ENCODE measurements around the gene SUPT16H. TPM values are rescaled to one million over a fixed set of nuclear protein-coding genes. Genes with fewer than 3 reads are reported as not detected.

Gene SUPT16H
- total and polyA plus RNA-seq, 2 of the 8 experiments (the other 6 are each of a cell fraction or from before 2014, with no cell fraction given): 138 to 201 TPM

DNA sequence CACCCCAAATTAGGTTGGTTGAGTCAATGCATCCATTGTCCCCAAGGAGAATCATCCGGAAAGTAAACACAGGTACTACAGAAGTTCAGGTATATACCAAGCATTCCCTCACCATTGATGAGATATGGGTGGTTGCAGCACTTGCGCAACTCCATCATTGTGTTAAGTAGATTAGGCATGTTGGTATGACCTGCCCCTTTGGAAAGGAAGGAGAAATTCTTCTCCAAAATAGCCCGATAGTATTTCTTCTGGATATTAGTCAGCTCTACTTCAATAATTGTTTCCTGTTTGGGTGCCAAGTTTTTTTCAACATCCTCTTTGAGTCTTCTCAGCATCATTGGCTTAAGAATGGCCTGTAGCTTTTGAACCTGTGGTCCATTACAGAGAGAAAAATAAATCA, 21.3 kb upstream of the SUPT16H start:
- ChIA-PET CTCF (ENCODE audit: partially characterized antibody) (interaction anchor here (2.0 kb wide), 1 partner anchor 72 kb away, joined by 5 read pairs; the partner anchor contains the start of gene TOX4), POLR2A (ENCODE audit: partially characterized antibody) (interaction anchor here (1.2 to 1.6 kb wide), 3 partner anchors 10 to 23 kb away, joined by 3 to 6 read pairs (median 4); no protein-coding TSS in a partner anchor)
- H2BK15ac ChIP-seq (ENCODE audit: low read length): no peak overlapping the region
- H3K56ac ChIP-seq (replicated peaks; ENCODE audit: insufficient read length, low read depth, low read length): no peak overlapping the region
- H3K18ac ChIP-seq (ENCODE audit: extremely low read depth, low read length): no peak overlapping the region
- no peak overlapping the region for H2AK5ac ChIP-seq (ENCODE audit: low read depth, low read length)
- TF ChIP-seq CEBPB (IDR thresholded peaks at IDR 0.05; ENCODE audit: low read depth, low read length) (0 out of 2 replicates have a peak, but pooled peaks have one; percentile 26), NRF1 (IDR thresholded peaks at IDR 0.05; ENCODE audit: low read depth, low read length) (no peak)
- no peak overlapping the region for H3K14ac ChIP-seq (ENCODE audit: insufficient read length)
- peaks cover 49 to 98% (median 94%) of the 10 kb centered on the region in 4 experiments for H3K36me3 ChIP-seq (ENCODE audit: control insufficient read depth in 2 of 4, insufficient read depth in 4 of 4, low read length in 3 of 4)
- no peaks in the 10 kb centered on the region for H3K9me3 ChIP-seq (ENCODE audit: insufficient read depth in 2 of 2, low read depth in 1 of 2, low read length in 1 of 2)
- no peak overlapping the region for H4K91ac ChIP-seq (replicated peaks; ENCODE audit: insufficient read length, low read length)
- H3K27ac ChIP-seq (ENCODE audit: low read depth, low read length): no peak overlapping the region
- H2BK5ac ChIP-seq (ENCODE audit: low read depth, low read length): no peak overlapping the region
- 96% methylated on average over 3 of the region's 3 CpGs; no CpG with 5 or more reads in 1 of the 2 experiments for WGBS, 2 experiments (ENCODE audit: extremely low coverage in 1 of 2, insufficient coverage in 1 of 2, insufficient read length in 1 of 2, insufficient replicate concordance in 2 of 2, low coverage in 1 of 2, low lambda C conversion rate in 2 of 2, missing lambda C conversion rate in 1 of 2)
- no peak overlapping the region for H2BK120ac ChIP-seq (replicated peaks; ENCODE audit: low read depth, low read length)
- H3K79me1 ChIP-seq (ENCODE audit: low read depth, low read length): no peaks in the 10 kb centered on the region
- no peak for FAIRE-seq
- no peaks in the 10 kb centered on the region for H4K20me1 ChIP-seq (replicated peaks in 1 of 2; ENCODE audit: control insufficient read depth in 1 of 2, insufficient read depth in 2 of 2, low read length in 2 of 2)
- no peak overlapping the region for H2BK12ac ChIP-seq (ENCODE audit: low read depth, low read length)
- H3K23me2 ChIP-seq (ENCODE audit: low read depth, low read length): no peaks in the 10 kb centered on the region
- no peak for DNase-seq (ENCODE audit: low read depth in 1 of 2, low spot score in 2 of 2)
- no peak overlapping the region for H3K4me3 ChIP-seq (ENCODE audit: extremely low read depth in 1 of 4, insufficient read depth in 2 of 4, low read depth in 3 of 4, low read length in 4 of 4)
- no peaks in the 10 kb centered on the region for H3K4me1 ChIP-seq (replicated peaks in 1 of 4; ENCODE audit: control insufficient read depth in 3 of 4, insufficient read depth in 4 of 4, low read length in 3 of 4)
- no peak overlapping the region for H4K5ac ChIP-seq (ENCODE audit: insufficient read length, low read depth, low read length)
- no peak overlapping the region for H3K4ac ChIP-seq (replicated peaks; ENCODE audit: insufficient read length, low read depth, low read length)
- no peak overlapping the region for H3K4me2 ChIP-seq (ENCODE audit: insufficient read depth in 1 of 2, low read depth in 2 of 2, low read length in 2 of 2)
- H3K79me2 ChIP-seq (ENCODE audit: control insufficient read depth in 1 of 2, insufficient read depth in 2 of 2, low read length in 2 of 2): no peaks in the 10 kb centered on the region
- no peak overlapping the region for H3K9ac ChIP-seq (replicated peaks in 1 of 4; ENCODE audit: extremely low read depth in 1 of 4, low read depth in 3 of 4, low read length in 3 of 4)
- H4K8ac ChIP-seq (ENCODE audit: extremely low read depth, insufficient read depth, low read length): no peak overlapping the region
- no peak overlapping the region for H2BK20ac ChIP-seq (ENCODE audit: low read length)
- no peaks in the 10 kb centered on the region for H3K27me3 ChIP-seq (replicated peaks in 1 of 4; ENCODE audit: control insufficient read depth in 3 of 4, extremely low read depth in 1 of 4, insufficient read depth in 3 of 4, low read length in 3 of 4)
- no peak overlapping the region for H2AFZ ChIP-seq (ENCODE audit: low read length)
- no peak overlapping the region for H3K23ac ChIP-seq (ENCODE audit: insufficient read length)
